CD4-positive, alpha-beta T cell treated with Interleukin-15 for 1 hour (primary cell): Measurements from ENCODE around the gene NPDC1.
A peak's percentile ranks its signal among the peaks of the same experiment; 100 is the strongest.

Source experiments
- DNase-seq: peaks from one replicate; pipeline ENCODE4 v3.0.0-alpha.2; 2020

Gene NPDC1, protein sequence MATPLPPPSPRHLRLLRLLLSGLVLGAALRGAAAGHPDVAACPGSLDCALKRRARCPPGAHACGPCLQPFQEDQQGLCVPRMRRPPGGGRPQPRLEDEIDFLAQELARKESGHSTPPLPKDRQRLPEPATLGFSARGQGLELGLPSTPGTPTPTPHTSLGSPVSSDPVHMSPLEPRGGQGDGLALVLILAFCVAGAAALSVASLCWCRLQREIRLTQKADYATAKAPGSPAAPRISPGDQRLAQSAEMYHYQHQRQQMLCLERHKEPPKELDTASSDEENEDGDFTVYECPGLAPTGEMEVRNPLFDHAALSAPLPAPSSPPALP

DNA sequence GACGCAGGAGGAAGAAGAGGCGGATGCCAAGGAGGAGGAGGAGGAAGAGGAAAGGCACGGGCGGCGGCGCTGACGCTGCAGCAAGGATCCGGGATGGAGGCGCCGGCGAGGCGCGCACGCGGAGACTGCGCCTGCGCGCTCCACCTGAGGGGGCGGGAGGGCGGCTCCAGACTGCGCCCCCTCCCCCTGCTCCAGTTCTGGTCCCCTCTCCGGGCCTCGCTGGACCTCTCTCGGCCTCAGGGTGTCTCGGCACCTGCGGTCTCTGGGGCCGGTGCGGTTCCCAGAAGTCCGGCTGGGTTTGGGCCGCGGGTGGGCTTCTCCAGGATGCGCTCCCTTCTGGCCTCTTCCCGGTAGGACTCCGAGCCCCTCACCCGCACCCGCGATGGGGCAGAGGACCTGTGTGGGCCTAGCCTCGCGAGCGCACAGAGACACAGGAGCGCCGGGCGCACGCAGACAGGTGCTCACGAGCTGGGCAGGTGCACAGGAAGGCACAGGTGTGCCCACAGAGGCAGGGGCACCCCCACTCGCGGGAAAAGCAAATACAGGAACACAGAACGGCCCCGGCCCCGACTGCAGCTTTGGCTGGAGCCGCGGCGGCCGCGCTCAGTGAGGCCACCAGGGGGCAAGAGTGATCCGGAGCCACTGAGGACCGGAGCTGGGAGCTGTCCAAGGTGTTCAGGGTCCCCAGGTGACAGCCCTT, at the start of gene NPDC1:
Gene NPDC1, minus strand, starts transcription at position 90 of the 700 bp plus-strand sequence. CDS start 188 bp downstream, outside the sequence.
- DNase-seq, result peak; percentile 79

- no peak for DNase-seq
These were observed 43.4 kb upstream of the NPDC1 start for GRCh38 chr9:137089232-137089947.

DNA sequence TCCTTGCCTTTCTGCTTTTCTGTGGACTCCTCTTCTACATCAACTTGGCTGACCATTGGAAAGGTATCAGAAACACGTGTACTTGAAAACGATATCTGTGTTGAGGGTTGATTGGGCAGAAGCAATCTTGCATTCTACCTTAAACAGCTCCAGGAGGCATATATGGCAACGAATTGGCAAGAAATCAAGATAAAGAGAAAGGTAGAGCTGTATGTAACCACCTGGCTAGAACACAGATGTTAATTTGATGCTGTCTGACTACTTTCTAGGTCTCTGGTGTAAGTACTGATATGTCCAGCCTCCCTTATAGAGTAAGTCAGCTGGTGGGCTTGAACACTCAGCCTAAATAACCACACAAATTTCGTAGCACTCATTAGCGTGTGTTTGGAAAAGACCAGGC, 42.1 kb upstream of the NPDC1 start:
- DNase-seq, result no peak

GRCh38 chr9:137087409-137087925, 41.5 kb upstream of the NPDC1 start:
- no peak for DNase-seq

DNA sequence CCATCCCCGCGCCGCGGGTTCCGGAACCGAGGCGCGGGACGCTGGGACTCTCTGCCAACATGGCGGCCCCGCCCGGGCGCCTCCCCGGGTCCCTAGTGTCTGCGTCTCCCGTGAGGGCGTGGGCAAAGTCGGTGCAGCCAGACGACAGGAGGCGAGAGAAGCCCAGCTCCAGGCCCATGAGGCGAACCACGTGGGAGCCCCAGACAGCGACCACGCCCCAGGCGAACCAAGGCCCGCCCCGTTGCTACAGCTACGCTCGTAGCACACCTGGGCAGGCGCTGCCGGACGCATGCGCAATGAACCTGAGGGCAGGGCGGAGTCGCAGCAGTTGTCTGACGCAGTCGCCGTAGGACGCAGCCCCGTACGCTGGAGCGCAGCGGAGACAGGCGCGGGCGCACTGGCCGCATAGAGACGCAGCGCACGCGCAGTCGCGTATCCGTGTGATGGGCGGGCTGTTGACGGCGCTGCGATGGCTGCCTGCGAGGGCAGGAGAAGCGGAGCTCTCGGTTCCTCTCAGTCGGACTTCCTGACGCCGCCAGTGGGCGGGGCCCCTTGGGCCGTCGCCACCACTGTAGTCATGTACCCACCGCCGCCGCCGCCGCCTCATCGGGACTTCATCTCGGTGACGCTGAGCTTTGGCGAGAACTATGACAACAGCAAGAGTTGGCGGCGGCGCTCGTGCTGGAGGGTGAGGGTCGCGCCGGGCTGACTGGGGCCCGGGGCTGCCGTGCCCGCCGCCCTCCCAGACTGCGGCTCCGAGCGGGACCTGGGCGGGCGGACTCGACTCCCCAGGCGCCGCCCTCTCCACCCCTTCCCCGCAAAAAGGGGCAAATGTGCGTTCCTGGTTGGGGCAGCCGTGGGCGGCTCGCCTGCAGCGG, 40.8 kb upstream of the NPDC1 start, which contains the start of gene MAN1B1:
Gene MAN1B1, plus strand, starts transcription at position 455 of the 878 bp plus-strand sequence. Its CDS starts 15 bp downstream, at position 470.
- DNase-seq, result peak; percentile 100

GRCh38 chr9:137085920-137086530, 40.0 kb upstream of the NPDC1 start:
- DNase-seq, result peak; percentile 39

DNA sequence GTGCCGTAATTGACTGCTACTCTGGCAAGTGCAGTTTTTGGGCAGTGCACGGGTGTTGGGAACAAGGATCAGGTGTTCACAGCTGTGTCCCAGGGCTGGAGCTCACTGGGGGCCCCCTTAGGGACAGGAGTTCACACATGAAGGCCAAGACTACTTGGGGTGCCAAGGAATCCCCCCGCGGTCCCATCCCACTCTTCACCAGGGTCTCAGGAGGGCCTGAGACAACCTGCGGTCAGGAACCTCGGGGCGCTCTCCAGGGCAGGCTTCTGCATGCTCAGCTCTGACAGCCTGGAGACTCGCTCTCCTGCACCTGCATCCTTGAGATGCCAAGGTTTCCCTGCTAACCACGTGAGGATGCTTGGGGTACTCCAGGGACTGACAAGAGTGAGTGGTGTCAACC, 38.5 kb upstream of the NPDC1 start:
- DNase-seq, result no peak

DNA sequence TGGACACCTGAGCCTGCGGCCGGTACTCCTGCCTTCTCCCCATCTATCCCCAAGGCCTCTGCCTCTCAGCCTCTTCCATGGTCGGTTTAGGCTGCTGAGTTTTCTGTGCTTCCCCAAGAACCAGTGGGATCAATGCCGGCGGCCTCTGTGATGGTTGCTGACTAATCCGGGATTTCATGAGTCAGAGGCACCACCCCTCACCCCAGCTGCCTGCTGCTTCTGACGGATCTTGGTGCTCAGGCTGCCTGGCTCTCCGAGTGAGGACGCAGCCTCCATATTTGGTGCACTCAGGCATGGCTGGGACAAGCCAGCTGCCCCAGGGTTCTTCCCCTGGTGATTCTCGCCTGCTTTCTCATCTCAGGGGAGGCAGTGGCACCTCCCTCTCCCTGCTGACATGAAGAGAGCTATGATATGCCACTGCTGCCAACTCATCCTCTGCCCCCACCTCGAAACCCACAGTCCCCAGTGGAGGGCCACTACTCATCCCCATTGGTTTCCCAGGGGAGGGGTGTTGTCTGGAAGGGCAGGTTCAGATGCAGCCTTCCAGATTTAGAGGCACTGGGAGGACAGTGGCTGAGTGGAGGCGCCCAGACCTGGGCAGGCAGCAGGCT, 37.5 kb upstream of the NPDC1 start:
- DNase-seq, result no peak

DNA sequence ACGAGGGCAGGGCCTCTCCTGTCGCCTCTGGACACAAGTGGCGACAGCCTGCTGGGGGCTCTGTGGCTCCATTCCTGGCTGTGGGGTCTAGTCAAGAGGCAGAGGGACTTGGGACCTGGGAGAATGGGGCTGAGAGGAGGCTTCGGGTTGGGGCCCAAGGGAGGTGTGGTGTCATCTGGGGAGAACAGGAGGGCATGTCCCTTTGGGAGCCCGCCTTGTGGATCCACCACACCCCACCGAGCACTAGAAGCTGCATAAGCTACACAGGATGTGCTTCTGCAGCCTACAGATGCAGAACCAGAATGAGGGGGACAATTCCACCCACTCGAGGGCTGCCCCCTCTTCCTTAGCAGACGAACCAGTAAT, 36.9 kb upstream of the NPDC1 start:
- no peak for DNase-seq

DNA sequence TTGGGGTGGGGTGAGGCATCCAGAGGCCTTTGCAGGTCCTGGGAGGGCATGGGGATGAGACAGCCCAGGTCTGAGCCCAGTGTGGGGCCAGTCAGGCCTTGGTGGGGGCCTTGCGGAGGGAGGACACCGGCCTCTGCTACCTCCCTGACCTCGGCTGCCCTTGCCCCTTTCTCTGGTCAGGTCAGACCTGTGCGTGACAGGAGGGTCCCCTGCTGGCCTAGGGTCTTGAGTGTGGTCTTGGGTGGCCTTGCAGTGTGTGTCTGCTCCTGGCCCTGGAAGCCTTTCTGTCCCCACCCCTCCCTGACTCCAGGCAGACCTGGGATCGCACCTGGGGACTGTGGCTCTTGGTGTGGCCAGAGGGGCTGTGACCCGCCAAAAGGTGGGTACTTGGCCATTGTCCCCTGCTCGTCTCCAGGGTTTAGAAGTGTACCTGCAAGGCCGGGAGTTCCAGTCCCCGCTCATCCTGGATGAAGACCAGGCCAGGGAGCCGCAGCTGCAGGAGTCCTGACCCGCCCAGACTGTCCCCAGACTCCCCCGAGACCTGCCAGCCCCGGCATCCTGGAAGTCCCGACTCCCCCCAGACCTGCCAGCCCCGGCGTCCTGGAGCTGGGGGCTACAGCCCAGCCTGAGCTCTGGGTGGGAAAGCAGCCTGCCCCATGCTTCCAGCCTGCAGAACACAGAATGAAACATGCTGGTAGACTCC, 36.4 kb upstream of the NPDC1 start:
- no peak for DNase-seq

DNA sequence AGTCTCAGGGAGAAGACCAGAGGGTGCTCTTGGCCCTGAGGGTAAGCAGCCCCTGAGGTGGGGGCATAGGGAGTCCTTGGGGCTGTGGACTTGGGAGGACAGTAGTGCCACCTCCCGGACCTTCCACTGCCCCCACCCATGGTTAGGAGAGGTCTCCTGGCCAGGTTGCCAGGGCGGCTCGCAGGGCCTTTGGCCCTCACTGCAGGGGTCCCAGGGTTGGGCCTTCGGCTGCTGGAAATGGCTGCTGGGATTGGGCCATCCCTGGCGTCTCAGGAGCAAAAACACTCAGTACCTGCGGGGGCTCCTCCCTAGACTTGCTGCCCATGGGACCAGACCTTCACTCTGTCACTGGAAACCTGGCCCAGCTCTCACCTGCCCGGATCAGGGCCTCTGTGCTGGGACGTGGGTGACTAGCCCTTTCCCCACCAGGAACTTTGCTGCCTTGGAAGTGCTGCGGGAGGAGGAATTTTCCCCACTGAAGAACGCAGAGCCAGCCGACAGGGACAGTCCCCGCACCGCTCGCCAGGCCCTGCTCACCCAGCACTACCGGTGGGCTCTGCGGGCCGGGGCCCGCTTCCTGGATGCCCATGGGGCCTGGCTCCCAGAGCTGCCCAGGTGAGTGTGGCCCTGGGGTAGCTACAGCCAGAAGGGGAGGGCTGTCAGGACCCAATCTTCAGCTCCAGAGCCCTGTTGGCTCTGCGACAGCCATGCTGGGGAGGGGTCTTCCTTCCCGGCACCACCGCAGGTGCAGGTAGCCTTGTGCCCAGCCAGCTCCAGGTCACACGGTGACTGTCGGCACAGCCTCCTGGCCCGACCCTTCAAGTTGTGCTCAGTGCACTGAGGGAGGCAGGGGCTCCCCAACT, 34.5 kb upstream of the NPDC1 start:
- DNase-seq, result no peak

GRCh38 chr9:137079401-137079787, 33.4 kb upstream of the NPDC1 start:
- DNase-seq, result no peak

- DNase-seq, result no peak
These were observed 32.9 kb upstream of the NPDC1 start for GRCh38 chr9:137078701-137079400.

GRCh38 chr9:137077758-137078693, 32.0 kb upstream of the NPDC1 start:
- peak; percentile 63 for DNase-seq

GRCh38 chr9:137077010-137077747, 31.2 kb upstream of the NPDC1 start, which contains the start of gene UAP1L1:
Gene UAP1L1, plus strand, starts transcription at chr9:137077517. Its CDS starts 16 bp downstream, at chr9:137077533.
- DNase-seq, result peak; percentile 64

DNA sequence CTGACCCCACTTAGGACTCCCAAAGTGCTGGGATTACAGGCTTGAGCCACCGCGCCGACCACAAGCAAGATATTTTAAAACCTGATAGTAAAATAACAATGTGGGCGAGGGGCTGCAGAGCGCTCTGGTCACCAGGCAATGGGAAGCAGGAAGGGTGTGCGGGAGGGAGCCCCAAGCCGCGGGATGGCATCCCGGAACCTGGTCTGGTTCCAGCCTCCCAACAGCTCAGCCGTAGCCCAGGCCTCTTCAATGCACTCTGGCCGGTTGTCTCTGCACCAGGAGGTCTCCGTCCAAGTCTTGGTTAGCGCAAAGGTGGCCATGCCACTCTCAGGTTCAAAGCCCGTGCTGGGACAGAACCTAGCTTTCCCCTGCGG, 30.6 kb upstream of the NPDC1 start:
- no peak for DNase-seq

DNA sequence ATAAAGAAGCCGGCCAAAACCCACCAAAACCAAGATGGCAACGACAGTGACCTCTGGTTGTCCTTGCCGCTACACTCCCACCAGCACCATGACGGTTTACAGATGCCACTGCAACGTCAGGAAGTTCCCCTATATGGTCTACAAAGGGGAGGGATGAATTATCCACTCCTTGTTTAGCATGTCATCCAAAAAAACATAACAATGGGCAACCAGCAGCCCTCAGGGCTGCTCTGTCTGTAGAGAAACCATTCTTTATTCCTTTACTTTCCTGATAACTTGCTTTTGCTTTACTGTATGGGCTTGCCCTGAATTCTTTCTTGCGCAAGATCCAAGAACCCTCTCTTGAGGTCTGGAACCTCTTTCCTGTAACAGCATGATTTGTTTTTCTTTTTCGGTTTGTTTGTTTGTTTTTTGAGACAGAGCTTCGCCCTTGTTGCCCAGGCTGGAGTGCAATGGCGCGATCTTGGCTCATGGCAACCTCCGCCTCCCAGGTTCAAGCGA, 29.3 kb upstream of the NPDC1 start:
- DNase-seq, result no peak
